NCI-H1694 treated with DMSO at 0.1 percent for 48 hours (cell line): ENCODE measurements around the gene THRAP3.
"Not testable (repeated sequence)": the region's sequence is repeated elsewhere in the genome, so short reads cannot be mapped to it uniquely, and the experiment has no call there.

Experiments
- DNase-seq: peaks from one replicate; lab custom pipeline; 2025; lab: John Stamatoyannopoulos, UW

THRAP3 gene, protein sequence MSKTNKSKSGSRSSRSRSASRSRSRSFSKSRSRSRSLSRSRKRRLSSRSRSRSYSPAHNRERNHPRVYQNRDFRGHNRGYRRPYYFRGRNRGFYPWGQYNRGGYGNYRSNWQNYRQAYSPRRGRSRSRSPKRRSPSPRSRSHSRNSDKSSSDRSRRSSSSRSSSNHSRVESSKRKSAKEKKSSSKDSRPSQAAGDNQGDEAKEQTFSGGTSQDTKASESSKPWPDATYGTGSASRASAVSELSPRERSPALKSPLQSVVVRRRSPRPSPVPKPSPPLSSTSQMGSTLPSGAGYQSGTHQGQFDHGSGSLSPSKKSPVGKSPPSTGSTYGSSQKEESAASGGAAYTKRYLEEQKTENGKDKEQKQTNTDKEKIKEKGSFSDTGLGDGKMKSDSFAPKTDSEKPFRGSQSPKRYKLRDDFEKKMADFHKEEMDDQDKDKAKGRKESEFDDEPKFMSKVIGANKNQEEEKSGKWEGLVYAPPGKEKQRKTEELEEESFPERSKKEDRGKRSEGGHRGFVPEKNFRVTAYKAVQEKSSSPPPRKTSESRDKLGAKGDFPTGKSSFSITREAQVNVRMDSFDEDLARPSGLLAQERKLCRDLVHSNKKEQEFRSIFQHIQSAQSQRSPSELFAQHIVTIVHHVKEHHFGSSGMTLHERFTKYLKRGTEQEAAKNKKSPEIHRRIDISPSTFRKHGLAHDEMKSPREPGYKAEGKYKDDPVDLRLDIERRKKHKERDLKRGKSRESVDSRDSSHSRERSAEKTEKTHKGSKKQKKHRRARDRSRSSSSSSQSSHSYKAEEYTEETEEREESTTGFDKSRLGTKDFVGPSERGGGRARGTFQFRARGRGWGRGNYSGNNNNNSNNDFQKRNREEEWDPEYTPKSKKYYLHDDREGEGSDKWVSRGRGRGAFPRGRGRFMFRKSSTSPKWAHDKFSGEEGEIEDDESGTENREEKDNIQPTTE

GRCh38 chr1:36223996-36224536 lies at the start of gene THRAP3:
THRAP3 (plus strand) TSS chr1:36224443; CDS start chr1:36282564, 58,121 bp downstream.
- peak; percentile 96 for DNase-seq

GRCh38 chr1:36174713-36175112 lies 49.5 kb upstream of the THRAP3 start:
- DNase-seq = no peak

DNA sequence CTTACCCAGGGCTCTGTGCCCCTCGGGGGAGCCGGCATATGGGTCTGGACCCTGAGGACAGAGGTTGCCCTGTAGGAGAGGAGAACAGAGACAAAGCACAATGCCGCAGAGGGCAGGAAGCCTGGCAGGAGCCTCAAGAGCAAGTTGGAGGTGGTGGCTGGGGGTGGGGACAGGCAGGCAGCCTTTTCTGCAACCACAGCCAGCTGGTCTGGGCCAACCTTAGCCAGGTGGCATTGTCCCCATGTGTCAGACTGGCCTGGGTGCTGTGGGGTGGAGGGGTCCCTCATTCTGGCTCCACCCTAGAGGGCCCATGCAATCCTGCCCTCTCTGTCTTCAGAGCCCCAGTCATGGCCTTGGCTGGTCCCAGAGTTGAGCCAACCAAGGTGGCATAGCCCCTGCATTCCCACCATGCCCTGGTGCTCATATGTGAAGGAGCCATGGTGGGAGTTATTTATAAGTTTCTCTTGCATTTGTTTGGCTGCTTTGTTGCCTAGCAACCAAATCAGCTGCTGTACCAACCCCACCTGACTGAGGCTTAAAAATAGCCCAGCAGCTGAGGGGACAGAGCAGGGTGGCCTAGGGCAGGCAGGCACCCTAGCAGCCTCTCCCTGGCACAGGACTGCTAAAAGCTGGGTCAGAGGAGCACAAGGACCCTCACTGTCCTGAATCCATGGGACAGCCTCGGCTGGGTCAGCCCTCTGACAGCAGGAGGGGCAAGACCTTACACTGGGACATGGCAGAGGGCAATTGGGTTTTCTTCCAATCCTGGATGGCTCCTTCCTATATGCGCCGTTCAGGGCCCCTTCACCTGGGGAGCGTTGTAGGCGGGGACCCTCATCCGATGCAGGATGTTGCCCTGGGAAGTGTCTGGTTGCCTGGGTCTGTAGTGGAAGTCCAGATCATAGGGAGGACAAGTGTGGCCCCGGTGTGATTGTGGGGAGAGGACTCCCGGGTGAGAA lies 48.8 kb upstream of the THRAP3 start:
- no peak for DNase-seq

DNA sequence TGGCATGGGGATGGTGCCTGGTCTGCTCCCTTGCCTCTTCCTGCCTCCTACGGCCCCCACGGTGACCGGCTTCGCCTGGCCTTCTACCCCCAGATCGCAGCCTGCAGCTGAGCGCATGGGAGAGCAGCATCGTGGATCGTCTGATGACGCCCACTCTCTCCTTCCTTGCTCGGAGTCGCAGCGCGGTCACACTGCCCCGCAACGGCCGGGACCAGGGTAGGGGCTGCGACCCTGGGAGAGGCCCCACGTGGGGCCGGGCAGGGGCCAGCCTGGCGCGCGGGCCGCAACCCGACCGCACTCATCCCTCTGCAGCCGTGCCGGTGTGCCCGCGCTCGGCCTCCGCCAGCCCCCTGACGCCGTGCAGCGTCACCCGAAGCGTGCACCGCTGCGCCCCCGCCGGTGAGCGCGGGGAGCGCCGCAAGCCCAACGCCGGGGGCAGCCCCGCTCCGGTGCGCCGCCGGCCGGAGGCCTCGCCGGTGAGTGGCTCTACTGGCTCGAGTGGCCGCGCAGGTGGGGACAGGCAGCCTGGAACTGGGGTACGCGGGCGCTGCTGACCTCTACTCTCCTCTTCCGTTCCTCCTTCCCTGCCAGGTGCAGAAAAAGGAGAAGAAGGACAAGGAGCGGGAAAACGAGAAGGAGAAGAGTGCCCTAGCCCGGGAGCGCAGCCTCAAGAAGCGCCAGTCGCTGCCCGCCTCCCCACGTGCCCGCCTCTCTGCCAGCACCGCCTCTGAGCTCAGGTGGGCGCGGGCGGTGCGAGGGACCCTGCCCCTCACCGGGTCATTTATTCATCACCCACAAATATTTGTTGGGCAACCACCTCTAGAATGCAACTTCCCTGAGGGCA lies 47.9 kb upstream of the THRAP3 start:
- DNase-seq = no peak

GRCh38 chr1:36177589-36178431 lies 46.4 kb upstream of the THRAP3 start:
- DNase-seq = no peak

GRCh38 chr1:36178471-36179219 lies 45.6 kb upstream of the THRAP3 start:
- no peak for DNase-seq

GRCh38 chr1:36179220-36179600 lies 45.0 kb upstream of the THRAP3 start:
- no peak for DNase-seq

DNA sequence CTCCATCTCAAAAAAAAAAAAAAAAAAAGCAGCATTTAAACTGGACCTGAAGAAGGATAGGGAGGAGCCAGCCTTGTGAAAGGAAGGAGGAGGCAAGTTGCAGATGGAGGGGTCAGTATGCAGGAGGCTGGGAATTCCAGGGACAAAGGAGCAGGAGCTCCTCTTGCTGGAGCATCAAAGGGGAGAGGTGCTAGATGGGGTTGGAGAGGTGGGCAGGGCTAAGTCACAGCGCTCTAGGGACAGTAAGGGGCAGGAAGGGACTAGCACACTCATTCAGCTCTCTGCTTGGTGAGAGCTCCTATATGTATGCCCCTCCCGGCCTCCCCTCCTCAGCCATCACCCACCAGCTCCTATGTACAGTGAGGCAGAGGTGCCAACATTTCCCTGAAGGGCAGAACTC lies 41.5 kb upstream of the THRAP3 start:
- no peak for DNase-seq

DNA sequence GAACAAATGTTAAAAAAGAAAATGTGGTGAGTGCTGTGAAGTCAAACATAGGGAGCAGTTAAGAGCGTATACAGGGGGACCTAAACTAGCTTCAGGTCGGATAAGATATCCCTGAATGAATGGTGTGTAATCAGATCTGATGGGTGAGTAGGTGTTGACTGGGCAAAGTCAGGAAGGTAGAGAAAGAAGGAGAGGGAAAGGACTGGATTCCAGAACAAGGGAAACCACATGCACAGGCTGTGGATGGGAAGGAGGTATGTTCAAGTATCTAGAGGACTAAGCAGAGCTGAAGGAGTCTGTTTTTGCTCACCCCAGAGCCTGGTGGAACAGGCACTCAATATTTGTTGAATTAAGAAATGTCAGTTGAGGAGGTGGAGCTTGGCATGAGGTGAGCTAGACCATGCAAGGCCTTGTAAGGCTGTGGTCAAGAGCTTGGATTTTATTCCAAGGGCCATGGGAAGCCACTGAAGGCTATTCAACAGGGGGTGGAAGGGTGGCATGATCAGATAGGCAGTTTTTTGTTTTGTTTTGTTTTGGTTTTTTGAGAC lies 40.9 kb upstream of the THRAP3 start:
- DNase-seq = no peak

- peak; percentile 65 for DNase-seq
These were observed 36.2 kb upstream of the THRAP3 start for GRCh38 chr1:36187800-36188593.

DNA sequence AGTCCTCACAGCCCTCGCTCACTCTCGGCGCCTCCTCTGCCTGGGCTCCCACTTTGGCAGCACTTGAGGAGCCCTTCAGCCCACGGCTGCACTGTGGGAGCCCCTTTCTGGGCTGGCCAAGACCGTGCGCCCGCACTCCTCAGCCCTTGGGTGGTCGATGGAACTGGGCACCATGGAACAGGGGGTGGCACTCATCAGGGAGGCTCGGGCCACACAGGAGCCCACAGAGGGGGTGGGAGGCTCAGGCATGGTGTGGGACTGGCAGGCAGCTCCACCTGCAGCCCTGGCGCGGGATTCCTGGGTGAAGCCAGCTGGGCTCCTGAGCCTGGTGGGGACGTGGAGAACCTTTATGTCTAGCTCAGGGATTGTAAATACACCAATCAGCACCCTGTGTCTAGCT lies 27.4 kb upstream of the THRAP3 start:
- DNase-seq = not testable (repeated sequence)

DNA sequence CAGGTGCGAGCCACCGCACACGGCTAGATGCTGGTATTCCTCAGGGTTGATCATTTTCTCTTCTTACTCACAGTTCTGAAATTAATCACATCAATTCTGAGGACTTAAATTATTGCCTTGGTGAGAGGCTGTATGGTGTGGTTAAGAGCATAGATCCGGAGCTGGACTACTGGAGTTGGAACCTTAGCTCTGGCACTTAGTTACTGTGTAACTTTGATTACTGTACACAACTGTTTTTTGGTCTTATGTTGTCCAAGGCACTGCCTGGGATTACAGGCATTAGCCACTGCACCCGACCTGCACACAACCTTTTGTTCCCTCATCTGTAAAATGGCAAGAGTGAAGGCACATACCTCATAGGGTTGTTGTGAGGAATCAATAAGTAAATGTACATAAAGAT lies 25.6 kb upstream of the THRAP3 start:
- no peak for DNase-seq

- DNase-seq = no peak
These were observed 24.1 kb upstream of the THRAP3 start for GRCh38 chr1:36199934-36200741.

DNA sequence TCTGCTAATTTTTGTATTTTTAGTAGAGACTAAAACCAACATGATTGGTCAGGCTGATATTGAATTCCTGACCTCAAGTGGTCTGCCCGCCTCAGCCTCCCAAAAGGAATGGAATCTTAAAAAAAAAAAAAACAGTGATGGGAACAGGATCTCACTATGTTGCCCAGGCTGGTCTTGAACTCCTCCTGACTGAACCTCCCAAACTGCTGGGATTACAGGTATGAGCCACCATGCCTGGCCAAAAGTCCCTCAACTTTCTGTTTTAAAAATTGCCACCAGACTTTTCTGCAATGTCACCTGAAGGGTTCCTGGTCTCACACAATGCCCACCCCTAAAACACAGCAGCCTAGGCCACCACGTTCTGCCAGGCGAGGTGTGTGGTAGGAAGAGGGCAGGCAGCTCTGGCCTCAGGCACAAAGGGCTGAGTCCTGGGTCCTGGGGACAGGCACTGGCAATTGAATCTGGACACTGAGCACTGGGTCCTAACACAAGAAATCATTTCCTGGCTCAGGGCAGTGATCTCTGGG lies 21.2 kb upstream of the THRAP3 start:
- DNase-seq = no peak

DNA sequence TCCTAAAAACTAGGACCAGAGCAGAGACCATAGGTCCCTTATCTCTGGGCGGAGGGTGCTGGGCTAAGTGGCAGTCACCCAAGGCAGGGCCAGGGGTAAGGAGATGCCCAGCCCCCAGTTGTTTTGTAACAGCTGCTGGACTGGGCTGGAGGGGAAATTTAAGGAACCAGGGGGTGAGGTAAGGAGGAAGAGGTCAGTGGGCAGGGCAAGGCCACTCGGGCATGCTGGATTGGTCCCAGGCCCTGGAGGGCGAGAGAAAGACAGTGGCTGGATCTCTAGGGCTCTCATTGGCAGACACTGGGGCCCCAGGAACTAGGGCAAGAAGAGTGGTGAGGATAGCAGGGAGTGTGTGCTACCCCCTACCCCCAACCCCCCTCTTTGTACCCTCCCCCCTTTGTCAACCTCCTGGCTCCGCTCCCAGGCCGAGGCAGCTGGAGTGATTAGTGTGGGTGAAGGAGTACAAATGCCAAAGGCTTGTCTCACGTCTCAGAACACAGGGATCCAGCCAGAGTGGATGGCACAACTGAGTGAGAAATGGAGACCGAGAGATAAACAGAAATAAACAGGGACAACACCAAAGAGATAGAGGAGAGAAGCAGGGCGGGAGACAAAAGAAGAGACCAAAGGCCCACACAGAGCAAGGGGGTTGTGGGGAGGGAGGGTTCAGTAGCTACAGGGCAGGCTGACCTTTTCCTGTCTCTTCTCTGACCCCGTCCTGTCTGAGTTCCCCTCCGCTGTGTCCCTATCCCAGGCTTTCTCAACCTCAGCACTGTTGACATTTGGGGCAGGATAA lies 20.5 kb upstream of the THRAP3 start:
- DNase-seq = peak; percentile 51
